Endothelial cell of umbilical vein (primary cell): Measurements from ENCODE around the gene CXCR5.

Experiments used
- CTCF ChIP-seq, 2 donors: IDR thresholded peaks; 1 replicate in 1 of 2; 2 replicates in 1 of 2; pipeline ENCODE4 v1.5.1; 2011; ENCODE audit warnings: low read length in 2 of 2, mild to moderate bottlenecking in 2 of 2, moderate library complexity in 2 of 2, control low read depth in 1 of 2, inconsistent platforms in 1 of 2, low read depth in 1 of 2; ENCODE audit not compliant: insufficient read depth in 1 of 2; ENCODE audit errors: extremely low read depth in 1 of 2
- EZH2 ChIP-seq: IDR thresholded peaks from 2 replicates; pipeline ENCODE4 v1.6.1; 2012; ENCODE audit warnings: borderline replicate concordance, low read depth, mild to moderate bottlenecking, moderate library complexity, low read length, inconsistent platforms; ENCODE audit not compliant: severe bottlenecking
- GATA2 ChIP-seq: IDR thresholded peaks from 2 replicates; pipeline ENCODE4 v1.7.0; 2011; ENCODE audit warnings: low read depth, mild to moderate bottlenecking, moderate library complexity, mixed read lengths, low read length; ENCODE audit not compliant: insufficient read length, insufficient read depth
- JUN ChIP-seq: IDR thresholded peaks from 2 replicates; pipeline ENCODE4 v1.6.1; 2011; ENCODE audit warnings: borderline replicate concordance, low read depth; ENCODE audit not compliant: insufficient read length, insufficient read depth
- POLR2A ChIP-seq: IDR thresholded peaks from 2 replicates; pipeline ENCODE4 v1.6.1; 2012; ENCODE audit warnings: low read depth, mild to moderate bottlenecking, control low read depth, low read length
- POLR2AphosphoS5 ChIP-seq: IDR thresholded peaks from 2 replicates; pipeline ENCODE4 v1.6.1; 2012; ENCODE audit warnings: low read depth, mild to moderate bottlenecking, control low read depth, low read length, moderate library complexity; ENCODE audit not compliant: insufficient read depth

- TF ChIP-seq CTCF (IDR thresholded peaks at IDR 0.05; ENCODE audit: extremely low read depth in 1 of 2, insufficient read depth in 1 of 2, low read depth in 1 of 2, low read length in 2 of 2) (no peak), POLR2A (no peak), POLR2AphosphoS5 (no peak), GATA2 (no peak), JUN (peak; percentile 4), EZH2 (no peak)
Observed at GRCh38 chr11:118842369-118842768, 41.3 kb upstream of the CXCR5 start.
